ENCODE data around the gene ADCY3. TPM values are rescaled to one million over a fixed set of nuclear protein-coding genes. Genes with fewer than 3 reads are reported as not detected.
A peak's percentile ranks its signal among the peaks of the same experiment; 100 is the strongest.

Gene ADCY3
- total RNA-seq, 1 experiment from 2014 or later: 25.8 TPM

GRCh38 chr2:24929230-24929629, 9.2 kb upstream of the ADCY3 start:
- DNase-seq (ENCODE audit: low read depth, low spot score): no peak
- in situ Hi-C loops (cut with HindIII; ENCODE audit: low pct_unique_long_range_greater_than_20kb, low sequenced_read_pairs): no loop called here

- DNase-seq (ENCODE audit: low read depth, low spot score): no peak
Measured at GRCh38 chr2:24928036-24928435, 8.0 kb upstream of the ADCY3 start.

GRCh38 chr2:24926602-24927252, 6.7 kb upstream of the ADCY3 start:
- in situ Hi-C loops (cut with HindIII; ENCODE audit: low pct_unique_long_range_greater_than_20kb, low sequenced_read_pairs): no loop called here
- DNase-seq (ENCODE audit: low read depth, low spot score): no peak

More at GRCh38 chr2:24928036-24928435, 8.0 kb upstream of the ADCY3 start:
- in situ Hi-C loops (cut with HindIII; ENCODE audit: low pct_unique_long_range_greater_than_20kb, low sequenced_read_pairs): no loop called here

- in situ Hi-C loops (cut with HindIII; ENCODE audit: low pct_unique_long_range_greater_than_20kb, low sequenced_read_pairs): no loop called here
- no peak for DNase-seq (ENCODE audit: low read depth, low spot score)
Measured at GRCh38 chr2:24926220-24926601, 6.2 kb upstream of the ADCY3 start.

DNA sequence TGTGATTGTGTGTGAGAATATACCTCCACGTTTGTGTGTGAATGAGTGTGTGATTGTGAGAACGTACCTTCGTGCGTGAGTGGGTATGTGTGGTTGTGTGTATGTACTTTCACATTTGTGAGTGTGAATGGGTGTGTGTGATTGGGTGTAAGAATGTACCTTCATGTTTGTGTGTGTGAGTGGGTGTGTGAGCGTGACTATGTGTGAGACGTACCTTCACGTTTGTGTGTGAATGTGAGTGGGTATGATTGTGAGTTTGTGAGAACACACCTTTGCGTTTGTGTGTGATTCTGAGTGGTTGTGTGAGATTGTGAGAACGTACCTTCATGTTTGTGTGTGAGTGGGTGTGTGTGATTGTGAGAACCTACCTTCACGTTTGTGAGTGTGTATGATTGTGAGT, 5.8 kb upstream of the ADCY3 start:
- no peak for DNase-seq (ENCODE audit: low read depth, low spot score)
- in situ Hi-C loops (cut with HindIII; ENCODE audit: low pct_unique_long_range_greater_than_20kb, low sequenced_read_pairs): no loop called here

GRCh38 chr2:24924732-24925131, 4.7 kb upstream of the ADCY3 start:
- no peak for DNase-seq (ENCODE audit: low read depth, low spot score)
- in situ Hi-C loops (cut with HindIII; ENCODE audit: low pct_unique_long_range_greater_than_20kb, low sequenced_read_pairs): no loop called here

GRCh38 chr2:24924266-24924665, 4.2 kb upstream of the ADCY3 start:
- in situ Hi-C loops (cut with HindIII; ENCODE audit: low pct_unique_long_range_greater_than_20kb, low sequenced_read_pairs): no loop called here

DNA sequence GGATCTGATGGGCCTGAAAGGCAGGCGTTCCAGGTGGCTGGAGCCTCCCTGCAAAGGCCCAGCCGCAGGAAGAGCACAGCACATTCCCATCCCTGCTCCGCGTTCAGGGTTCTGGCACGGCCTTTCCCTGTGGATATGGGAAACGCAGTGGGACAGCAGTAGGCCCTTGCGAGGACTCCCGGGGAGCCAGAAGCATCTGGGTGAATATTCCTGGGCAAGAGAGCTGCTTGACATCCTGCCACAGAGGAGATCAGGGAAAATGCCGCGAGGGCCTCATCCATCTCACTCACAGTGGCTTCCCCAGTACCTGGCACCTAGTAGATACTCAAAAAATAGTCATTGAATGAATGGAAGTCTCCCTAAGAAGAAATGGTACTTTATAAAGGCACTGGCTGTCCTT, 3.1 kb upstream of the ADCY3 start:
- in situ Hi-C loops (cut with HindIII; ENCODE audit: low pct_unique_long_range_greater_than_20kb, low sequenced_read_pairs): no loop called here
- DNase-seq (ENCODE audit: low read depth, low spot score): no peak

More at GRCh38 chr2:24924266-24924665, 4.2 kb upstream of the ADCY3 start:
- DNase-seq (ENCODE audit: low read depth, low spot score): no peak

GRCh38 chr2:24922556-24922955, 2.5 kb upstream of the ADCY3 start:
- no peak for DNase-seq (ENCODE audit: low read depth, low spot score)
- in situ Hi-C loops (cut with HindIII; ENCODE audit: low pct_unique_long_range_greater_than_20kb, low sequenced_read_pairs): no loop called here

- DNase-seq (ENCODE audit: low read depth, low spot score): peak; percentile 25
- in situ Hi-C loops (cut with HindIII; ENCODE audit: low pct_unique_long_range_greater_than_20kb, low sequenced_read_pairs): no loop called here
Measured at GRCh38 chr2:24920809-24921441, 888 bp upstream of the ADCY3 start.

DNA sequence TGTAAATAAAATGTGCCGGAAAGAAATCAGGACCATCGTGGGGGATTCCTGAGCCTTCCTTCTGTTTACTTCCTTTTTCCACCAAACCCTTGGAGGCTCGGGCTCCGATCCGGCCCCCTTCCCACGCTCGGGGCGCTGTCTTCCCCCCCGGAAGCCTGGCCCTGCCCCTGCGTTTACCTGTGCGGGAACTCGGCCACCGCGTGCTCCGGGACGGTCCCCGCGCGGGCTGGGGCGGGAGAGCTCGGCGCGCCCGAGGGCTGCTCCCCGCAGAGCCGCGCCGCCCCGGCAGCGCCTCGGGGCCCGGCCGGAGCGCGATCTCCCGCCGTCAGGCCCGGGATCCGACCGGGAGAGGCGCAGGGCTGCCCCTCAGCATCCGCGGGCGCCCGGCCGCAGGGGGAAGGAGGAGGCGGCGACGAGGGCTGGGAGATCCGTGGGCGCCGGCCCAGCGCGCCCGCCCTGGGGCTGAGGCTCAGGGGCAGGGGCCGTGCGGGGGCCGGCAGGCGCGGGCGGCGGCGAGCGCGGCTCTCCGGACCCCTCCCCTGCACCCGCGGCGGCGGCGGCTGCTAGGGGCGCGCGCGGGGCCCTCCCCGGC, 435 bp downstream of the ADCY3 start:
- DNase-seq (ENCODE audit: low read depth, low spot score): no peak

GRCh38 chr2:24919037-24919505, 966 bp downstream of the ADCY3 start:
- DNase-seq (ENCODE audit: low read depth, low spot score): no peak
- in situ Hi-C loops (cut with HindIII; ENCODE audit: low pct_unique_long_range_greater_than_20kb, low sequenced_read_pairs): no loop called here

More for the DNA sequence above, 435 bp downstream of the ADCY3 start:
- in situ Hi-C loops (cut with HindIII; ENCODE audit: low pct_unique_long_range_greater_than_20kb, low sequenced_read_pairs): no loop called here

- no peak for DNase-seq (ENCODE audit: low read depth, low spot score)
- in situ Hi-C loops (cut with HindIII; ENCODE audit: low pct_unique_long_range_greater_than_20kb, low sequenced_read_pairs): no loop called here
Measured at GRCh38 chr2:24918326-24919036, 1.6 kb downstream of the ADCY3 start.

DNA sequence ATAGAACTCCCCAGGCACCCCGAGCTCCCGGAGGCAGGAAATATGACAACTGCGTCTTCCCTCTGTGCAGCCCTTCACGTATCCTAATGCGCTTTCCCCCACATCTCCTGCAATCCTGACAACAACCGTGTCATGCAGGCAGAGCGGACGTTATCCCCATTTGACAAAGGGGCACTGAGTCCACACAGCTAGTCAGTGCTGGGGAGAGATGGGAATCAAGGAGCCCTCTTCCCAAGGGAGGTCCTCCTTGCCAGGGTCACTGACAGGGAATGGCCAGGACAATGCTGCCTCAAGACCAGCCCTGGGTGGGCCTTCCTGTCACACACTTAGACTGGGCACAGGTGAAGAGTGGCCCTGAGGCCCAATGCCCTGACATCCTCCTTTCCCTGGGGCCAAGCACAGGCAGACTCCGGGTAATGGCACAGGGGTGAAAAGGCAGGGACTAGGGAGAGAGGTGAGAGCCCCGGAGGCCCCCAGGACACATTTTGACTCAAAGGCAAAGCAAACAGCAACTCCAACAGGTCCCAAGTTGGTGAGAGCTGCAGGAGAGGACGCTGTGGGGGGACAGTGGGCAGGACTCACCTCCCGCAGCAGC, 2.2 kb downstream of the ADCY3 start:
- in situ Hi-C loops (cut with HindIII; ENCODE audit: low pct_unique_long_range_greater_than_20kb, low sequenced_read_pairs): no loop called here

DNA sequence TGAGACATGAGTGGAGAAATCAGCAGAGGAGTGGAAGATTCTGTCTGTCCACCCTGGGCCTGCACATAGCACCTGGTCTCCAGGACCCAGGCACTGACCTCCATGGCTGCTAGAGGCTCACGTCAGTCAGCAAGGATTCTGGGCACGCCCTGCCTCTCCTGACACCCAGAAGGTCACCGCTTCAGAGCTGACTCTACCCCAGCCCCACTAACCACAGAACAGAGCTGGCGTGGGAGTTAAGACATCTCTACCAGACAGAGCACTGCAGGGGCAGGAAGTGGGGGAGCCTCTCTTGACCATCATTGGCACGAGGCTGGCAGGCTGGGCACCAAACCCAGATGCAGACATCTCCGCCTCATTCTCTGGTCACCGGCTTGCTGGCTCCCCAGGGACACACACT, 3.0 kb downstream of the ADCY3 start:
- in situ Hi-C loops (cut with HindIII; ENCODE audit: low pct_unique_long_range_greater_than_20kb, low sequenced_read_pairs): no loop called here
- no peak for DNase-seq (ENCODE audit: low read depth, low spot score)

More for the DNA sequence above, 2.2 kb downstream of the ADCY3 start:
- DNase-seq (ENCODE audit: low read depth, low spot score): no peak

DNA sequence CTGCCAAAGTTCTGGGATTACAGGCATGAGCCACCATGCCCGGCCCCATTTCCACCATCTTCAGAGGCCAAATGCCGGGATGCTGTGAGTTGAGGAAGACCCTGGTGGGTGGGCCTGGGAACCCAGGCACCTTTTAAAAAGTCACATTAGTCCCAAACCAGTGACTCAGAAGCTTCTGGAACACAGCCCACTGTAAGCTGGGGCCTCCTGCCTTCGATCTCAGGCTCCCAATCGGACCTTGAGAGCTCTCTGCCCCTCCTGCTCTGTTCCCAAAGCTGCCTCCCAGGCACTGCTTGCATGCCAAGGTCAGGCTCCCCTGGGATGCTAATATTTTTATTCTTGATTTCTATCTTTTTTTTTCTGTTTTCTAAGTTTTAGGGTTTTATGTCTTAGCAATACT, 4.2 kb downstream of the ADCY3 start:
- in situ Hi-C loops (cut with HindIII; ENCODE audit: low pct_unique_long_range_greater_than_20kb, low sequenced_read_pairs): no loop called here
- no peak for DNase-seq (ENCODE audit: low read depth, low spot score)

DNA sequence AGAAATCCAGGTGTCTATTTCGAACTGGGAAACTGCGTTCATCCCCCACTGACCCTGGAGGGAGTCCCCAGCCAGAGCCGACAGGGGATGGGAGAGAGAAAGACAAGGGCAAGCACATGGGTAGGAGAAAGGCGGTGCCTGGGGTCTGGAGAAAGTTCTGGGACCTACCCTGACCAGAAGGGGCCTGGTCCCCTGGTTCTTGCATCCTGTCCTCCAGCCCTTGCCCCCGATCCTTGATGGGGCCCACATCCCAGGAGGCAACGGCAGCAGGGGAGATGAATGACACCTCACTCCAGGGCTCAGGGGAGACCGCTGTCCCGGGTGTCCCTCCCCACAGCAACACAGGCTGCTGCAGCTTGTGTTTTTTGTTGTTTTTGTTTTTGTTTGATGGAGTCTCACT, 4.9 kb downstream of the ADCY3 start:
- in situ Hi-C loops (cut with HindIII; ENCODE audit: low pct_unique_long_range_greater_than_20kb, low sequenced_read_pairs): no loop called here
- DNase-seq (ENCODE audit: low read depth, low spot score): no peak

GRCh38 chr2:24914713-24915112, 5.3 kb downstream of the ADCY3 start:
- in situ Hi-C loops (cut with HindIII; ENCODE audit: low pct_unique_long_range_greater_than_20kb, low sequenced_read_pairs): no loop called here

More at GRCh38 chr2:24914713-24915112, 5.3 kb downstream of the ADCY3 start:
- no peak for DNase-seq (ENCODE audit: low read depth, low spot score)

All from SK-MEL-5 (cell line).